ENCODE data around the gene UBN2. TPM values are rescaled to one million over a fixed set of nuclear protein-coding genes. Genes with fewer than 3 reads are reported as not detected.
"Not testable (repeated sequence)": the region's sequence is repeated elsewhere in the genome, so short reads cannot be mapped to it uniquely, and the experiment has no call there.

Gene UBN2
- total RNA-seq = 7.1 and 8.0 TPM in 2 replicates

DNA sequence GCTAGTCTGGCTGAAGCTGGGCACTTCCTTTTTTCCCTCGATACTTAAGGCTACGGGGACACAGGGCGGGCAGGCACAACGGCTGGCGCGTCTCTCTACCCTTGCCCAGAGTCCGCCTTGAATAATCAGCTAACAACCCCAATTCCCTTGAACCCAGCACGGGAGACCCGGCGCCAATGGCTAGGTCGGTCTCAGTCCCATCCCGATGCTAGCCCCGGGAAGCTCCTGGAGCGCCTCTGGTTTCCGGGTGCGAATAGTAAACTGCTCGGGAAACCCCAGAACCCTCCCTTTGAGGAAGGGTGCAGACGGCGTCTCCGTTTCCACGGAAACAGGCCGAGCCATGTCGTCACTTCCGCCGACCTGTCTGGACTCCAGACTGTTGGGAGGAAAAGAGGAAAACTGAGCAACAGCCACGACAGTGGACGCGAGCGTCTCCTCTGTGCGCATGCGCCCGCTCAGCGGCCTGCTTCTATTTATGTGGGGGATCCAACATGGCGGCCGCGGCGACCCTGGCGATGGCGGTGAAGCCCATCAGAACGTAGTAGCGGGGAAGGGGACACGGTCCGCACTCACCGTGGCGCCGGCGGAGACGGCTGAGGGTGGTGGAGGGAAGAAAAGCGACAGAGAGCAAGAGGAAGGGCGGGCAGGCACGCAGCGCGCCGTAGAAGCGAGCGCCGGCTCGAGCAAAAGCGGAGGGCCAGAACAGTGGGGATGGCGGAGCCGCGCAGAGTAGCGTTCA is at the start of gene UBN2:
UBN2 (plus strand) TSS at position 464 of the 739 bp plus-strand sequence; CDS start at position 712, 248 bp downstream.
- peak; percentile 99 for DNase-seq

DNA sequence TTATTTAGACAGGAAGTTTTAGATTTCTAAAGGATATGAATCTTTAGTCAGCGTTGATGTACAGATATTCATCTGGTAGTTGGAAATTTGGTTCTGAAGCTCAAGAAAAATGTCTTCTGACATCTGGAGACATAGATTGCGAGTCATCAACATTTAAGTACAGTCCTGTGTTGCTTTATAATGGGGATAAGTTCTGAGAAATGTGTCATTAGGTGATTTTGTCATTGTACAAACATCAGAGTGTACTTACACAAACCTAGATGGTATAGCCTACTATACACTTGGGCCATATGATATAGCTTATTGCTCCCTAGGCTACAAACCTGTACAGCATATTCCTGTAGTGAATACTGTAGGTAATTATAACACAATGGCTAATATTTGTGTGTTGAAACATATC is 49.6 kb upstream of the UBN2 start:
- DNase-seq = no peak

DNA sequence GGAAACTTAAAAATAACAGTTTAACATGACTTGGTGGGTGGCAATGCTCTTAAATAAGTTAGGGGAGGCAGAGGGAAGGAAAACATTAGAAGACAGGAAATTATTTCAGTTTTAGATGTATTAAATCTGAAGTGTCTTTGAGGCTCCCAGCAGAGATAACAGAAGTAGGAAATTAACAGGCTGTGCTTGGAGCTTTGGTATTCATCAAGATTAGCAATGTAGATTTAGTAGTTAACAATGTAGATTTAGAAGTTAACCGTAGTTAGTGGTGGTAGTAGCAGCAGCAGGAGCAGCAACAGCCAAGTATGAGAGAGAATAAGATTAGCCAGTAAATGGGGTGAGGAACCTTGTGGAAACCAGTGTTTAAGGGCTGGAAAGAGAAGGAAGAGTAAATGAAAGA is 48.7 kb upstream of the UBN2 start:
- no peak for DNase-seq

DNA sequence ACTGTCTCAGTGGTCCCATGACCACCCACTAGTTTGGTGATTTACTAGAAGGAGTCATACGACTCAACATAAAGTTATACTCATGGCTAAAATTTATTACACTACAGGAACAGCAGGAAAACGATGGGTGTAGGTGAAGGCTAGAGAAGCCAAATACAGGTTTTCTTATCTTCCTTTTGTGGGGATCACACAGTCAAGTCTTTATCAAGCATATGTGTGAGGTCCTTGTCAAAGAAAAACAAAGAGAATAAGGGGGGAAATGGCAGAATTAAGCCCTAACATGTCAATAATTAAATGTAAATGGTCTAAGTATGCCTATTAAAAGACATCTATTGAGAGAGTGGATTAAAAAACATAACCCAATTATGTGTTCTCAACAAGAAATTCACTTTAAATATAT is 47.8 kb upstream of the UBN2 start:
- no peak for DNase-seq

DNA sequence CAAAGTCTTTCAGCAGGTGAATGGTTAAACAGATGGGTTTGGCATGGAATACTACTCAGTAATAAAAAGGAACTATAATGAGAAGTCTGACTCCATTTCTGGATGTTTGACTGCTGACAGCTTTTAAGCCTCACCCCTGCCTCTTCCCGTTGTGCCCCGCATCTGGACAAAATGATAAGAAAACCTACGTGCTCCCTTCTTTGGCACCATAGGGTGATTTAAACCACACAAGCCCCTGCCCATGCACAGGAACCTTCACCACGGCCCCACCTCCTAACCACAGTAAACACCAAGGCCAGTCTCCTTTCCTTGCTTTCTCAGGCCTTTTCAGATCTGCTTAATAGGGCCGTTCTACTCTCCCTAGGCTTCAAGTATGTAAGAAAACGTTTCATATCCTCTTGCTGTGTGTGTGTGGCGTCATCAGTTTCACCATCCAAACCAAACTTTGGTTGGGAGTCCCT is 47.1 kb upstream of the UBN2 start:
- no peak for DNase-seq

DNA sequence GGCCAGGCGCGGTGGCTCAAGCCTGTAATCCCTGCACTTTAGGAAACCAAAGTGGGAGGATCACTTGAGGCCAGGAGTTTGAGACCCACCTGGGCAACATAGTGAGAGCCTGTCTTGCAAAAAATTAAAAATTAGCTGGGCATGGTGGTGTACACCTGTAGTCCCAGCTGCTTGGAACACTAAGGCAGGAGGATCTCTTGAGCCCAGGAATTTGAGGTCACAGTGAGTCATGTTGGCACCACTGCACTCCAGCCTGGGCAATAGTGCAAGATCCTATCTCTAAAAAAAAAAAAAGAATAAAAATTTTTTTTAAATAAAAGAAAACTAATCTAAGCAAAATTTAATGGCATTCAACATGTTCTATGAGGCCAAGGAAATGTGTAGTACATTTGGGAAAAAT is 44.9 kb upstream of the UBN2 start:
- no peak for DNase-seq

DNA sequence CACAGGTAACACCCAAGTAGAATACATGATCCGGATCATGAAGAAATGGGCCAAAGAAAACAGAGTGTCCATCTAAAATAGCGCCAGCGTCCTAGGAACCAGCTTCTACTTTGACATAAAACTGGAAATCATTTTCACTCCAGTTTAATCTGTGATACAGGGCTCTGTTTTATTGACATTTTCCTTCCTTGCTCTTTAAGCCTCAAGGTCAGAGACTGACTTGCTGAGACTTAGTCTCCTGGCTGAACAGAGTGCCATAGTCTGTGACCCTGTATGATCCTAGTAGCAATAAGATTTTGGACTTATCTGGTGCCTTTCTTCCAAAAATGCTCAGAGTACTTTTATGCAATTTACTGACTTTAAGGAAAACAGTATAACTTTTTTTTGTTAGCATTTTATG is 41.7 kb upstream of the UBN2 start:
- no peak for DNase-seq

DNA sequence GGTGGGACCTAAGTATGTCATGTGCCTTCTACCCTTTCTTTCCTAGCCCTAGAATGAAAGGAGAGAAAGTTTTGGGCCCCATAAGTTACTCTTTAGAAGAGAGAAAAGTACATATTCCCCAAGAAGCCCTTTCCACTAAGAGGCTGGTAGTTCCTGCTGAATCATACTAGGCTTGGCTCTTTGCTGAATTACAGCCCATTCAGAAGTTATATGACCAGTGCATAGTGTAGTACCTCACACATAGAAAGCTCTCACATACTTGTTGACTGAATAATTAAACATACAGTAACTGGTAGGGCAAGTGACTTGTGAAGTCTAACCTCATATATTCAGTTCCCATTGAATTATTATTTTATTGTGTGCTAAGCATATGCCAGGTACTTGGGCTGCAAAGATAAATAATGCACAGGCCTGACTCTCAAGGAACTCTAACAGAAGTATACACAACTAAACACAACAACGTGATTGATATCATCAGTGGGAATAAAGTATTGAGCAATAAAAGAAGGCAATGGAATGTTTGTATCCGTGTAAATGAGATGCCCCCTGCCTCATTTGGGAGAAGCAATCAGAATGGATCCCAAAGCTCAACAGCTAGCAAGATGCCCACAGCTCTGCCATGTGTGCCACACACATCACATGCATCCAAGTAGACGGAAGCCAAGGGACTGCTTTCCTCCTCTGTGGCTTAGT is 38.9 kb upstream of the UBN2 start:
- no peak for DNase-seq

DNA sequence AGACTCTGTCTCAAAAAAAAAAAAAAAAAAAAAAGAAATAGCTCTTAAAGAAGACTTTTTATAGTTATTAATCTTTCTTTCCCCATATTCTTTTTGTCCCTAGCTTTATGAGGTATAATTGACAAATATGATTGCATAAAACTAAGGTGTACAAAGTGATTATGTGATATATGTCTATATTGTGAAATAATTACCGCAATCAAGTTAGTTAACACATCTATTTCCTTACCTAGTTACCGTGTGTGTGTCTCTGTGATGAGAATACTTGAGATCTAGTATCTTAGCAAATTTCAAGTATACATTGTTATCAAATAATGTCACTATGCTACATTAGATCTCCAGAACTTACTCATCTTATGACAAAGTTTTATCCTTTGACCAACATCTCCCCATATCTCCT is 30.7 kb upstream of the UBN2 start:
- DNase-seq = no peak

DNA sequence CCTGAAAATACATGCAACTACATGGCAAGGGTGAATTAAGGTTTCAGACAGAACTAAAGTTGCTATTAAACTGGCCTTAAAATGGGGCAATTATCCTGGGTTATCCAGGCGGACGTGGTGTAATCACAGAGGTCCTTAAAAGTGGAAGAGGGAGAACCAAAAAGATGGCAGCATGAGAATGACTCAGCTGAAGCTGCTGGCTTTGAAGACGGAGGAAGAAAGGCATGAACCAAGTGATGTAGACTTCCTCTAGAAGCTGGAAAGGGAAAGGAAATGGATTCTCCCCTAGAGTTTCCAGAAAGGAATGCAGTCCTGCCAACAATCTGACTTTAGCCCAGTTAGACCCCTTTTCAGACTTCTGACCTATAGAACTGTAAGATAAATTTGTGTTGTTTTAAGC is 27.0 kb upstream of the UBN2 start:
- no peak for DNase-seq

DNA sequence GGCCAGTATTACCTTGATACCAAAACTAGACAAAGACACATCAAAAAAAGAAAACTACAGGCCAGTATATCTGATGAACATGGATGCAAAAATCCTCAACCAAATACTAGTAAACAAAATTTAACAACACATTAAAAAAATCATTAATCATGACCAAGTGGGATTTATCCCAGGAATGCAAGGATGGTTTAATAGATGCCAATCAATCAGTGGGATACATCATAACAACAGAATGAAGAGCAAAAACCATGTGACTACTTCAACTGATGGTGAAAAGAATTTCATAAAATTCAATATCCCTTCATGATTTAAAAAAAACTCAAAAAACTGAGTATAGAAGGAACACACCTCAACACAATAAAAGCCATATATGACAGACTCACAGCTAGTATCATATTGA is 25.2 kb upstream of the UBN2 start:
- DNase-seq = no peak

DNA sequence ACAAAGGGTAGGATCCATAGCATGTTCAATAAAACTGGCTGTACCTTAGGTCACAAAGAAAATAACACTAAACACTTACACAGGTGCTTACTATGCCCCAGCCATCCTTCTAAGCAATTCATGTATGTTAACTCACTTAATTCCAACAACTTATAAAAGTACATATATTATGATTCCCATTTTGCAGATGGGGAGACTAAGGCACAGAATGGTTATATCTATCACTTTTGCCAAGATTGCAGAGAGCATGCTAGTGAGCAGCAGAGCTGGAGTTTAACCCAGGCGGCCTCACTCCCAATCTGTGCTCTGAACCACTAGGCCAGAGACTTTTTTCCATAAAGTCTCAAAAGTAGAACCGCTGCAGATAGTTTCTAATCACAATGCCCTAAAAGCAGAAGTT is 18.9 kb upstream of the UBN2 start:
- DNase-seq = no peak

DNA sequence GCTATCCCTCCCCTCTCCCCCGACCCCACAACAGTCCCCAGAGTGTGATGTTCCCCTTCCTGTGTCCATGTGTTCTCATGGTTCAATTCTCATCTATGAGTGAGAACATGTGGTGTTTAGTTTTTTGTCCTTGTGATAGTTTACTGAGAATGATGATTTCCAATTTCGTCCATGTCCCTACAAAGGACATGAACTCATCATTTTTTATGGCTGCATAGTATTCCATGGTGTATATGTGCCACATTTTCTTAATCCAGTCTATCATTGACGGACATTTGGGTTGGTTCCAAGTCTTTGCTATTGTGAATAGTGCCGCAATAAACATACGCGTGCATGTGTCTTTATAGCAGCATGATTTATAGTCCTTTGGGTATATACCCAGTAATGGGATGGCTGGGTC is 17.5 kb upstream of the UBN2 start:
- DNase-seq = not testable (repeated sequence)

DNA sequence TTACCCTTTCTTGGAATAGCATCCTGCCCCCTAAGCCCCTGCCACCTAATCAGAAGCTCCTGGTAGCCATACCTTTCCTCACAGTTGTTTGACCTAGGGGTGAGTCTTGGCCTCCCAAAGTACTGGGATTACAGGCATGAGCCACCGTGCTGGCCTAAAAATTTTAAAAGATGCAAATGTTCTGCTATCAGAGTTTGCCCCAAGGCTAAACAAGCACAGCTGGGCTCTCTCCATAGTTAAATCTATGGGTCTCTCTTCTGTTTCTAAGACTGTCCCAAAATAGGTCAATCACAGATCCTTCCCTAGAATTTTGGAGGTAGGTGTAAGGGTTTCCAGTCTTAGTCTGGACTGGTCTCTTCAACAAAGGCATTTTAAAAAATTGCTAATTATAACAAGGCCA is 12.9 kb upstream of the UBN2 start:
- DNase-seq = no peak

DNA sequence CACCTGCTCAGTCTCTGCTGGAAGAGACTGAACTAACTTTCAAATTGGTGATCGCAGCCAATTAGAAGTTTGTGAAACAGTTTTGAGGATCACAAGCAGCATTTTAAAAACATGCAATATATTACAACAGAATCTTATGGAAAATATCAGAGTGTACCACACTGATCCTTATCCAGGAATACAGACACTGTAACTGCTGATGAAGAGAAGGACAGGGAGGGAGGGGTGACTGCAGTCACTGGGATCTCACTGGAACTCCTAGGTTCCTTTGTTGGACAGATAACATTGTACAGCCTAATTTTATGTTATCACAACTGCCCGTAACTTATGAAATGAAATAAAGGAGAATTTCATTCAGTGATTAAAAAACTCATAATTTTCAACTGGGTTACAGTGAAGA is 6.8 kb upstream of the UBN2 start:
- no peak for DNase-seq

DNA sequence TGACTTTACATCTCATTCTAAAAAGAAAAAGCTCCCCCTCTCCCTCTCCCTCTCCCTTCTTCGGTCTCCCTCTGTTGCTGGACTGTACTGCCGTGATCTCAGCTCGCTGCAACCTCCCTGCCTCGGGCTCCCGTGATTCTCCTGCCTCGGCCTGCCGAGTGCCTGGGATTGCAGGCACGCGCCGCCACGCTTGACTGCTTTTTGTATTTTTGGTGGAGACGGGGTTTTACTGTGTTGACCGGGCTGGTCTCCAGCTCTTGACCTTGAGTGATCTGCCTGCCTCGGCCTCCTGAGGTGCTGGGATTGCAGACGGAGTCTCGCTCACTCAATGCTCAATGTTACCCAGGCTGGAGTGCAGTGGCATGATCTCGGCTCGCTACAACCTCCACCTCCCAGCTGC is 6.2 kb upstream of the UBN2 start:
- not testable (repeated sequence) for DNase-seq

DNA sequence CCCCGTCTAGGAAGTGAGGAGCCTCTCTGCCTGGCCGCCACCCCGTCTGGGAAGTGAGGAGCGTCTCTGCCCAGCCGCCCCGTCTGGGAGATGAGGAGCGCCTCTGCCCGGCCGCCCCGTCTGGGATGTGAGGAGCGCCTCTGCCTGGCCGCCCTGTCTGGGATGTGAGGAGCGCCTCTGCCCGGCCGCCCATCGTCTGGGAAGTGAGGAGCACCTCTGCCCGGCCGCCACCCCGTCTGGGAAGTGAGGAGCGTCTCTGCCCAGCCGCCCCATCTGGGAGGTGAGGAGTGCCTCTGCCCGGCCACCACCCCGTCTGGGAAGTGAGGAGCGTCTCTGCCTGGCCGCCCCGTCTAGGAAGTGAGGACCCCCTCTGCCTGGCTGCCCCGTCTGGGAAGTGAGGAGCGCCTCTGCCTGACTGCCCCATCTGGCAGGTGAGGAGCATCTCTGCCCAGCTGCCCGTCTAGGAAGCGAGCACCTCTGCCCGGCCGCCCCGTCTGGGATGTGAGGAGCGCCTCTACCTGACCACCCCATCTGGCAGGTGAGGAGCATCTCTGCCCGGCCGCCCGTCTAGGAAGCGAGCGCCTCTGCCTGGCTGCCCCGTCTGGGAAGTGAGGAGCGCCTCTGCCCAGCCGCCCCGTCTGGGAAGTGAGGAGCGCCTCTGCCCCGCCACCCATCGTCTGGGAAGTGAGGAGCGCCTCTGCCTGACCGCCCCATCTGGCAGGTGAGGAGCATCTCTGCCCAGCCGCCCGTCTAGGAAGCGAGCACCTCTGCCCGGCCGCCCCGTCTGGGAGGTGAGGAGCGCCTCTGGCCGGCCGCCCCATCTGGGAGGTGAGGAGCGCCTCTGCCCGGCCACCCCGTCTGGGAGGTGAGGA is 5.5 kb upstream of the UBN2 start:
- DNase-seq = not testable (repeated sequence)

DNA sequence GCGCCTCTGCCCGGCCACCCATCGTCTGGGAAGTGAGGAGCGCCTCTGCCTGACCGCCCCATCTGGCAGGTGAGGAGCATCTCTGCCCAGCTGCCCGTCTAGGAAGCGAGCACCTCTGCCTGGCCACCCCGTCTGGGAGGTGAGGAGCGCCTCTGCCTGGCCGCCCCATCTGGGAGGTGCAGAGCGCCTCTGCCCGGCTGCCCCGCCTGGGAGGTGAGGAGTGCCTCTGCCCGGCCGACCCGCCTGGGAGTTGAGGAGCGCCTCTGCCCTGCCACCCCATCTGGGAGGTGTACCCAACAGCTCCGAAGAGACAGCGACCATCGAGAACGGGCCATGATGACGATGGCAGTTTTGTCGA is 4.9 kb upstream of the UBN2 start:
- not testable (repeated sequence) for DNase-seq

DNA sequence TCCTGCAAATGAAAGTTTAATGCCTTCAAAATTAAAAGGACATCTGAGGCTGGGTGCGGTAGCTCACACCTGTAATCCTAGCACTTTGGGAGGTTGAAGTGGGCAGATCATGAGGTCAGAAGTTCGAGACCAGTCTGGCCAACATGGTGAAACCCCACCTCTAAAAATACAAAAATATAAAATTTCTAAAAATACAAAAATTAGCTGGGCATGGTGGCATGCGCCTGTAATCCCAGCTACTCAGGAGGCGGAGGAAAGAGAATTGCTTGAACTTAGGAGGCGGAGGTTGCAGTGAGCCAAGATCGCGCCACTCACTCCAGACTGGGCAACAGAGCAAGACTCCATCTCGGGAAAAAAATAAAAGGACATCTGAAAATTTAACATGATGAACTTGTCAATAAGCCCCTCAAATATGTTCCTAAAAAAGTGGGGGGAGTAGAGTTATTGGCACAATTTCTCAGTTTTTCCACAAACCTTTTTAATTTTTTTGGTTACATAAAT is 4.0 kb upstream of the UBN2 start:
- DNase-seq = not testable (repeated sequence)

DNA sequence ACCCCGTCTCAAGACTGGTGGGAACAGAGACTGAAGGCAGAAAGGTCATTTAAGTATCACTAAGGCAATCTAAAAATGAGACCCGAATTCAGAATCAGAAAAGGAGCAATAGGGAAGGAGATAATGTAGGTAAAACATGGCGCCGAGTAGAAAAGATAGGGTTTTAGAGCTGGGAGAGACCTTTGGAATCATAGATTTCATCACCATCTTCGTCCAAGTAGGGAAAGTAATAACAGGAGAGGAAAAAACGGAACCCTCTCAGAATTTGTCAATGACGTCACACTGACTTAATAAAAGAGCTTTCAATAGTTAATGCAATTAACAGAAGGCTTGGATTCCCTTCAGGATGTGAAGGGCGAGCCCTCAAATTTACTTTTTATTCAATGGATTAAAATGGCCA is 1.0 kb upstream of the UBN2 start:
- no peak for DNase-seq

DNA sequence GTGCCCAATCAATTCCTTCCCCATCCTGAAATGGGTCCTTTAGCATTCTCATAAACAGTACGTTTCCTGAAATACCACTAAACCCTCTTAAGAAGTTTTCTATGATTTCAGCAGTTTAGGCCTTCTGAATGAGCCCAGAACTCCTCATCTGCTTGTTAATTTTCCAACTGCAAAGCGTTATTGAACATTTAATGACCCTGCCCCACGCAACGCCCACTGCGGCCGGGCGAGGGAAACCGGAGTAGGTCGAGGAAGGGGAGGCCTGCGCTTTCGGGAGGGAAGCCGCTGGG is 608 bp upstream of the UBN2 start:
- no peak for DNase-seq

DNA sequence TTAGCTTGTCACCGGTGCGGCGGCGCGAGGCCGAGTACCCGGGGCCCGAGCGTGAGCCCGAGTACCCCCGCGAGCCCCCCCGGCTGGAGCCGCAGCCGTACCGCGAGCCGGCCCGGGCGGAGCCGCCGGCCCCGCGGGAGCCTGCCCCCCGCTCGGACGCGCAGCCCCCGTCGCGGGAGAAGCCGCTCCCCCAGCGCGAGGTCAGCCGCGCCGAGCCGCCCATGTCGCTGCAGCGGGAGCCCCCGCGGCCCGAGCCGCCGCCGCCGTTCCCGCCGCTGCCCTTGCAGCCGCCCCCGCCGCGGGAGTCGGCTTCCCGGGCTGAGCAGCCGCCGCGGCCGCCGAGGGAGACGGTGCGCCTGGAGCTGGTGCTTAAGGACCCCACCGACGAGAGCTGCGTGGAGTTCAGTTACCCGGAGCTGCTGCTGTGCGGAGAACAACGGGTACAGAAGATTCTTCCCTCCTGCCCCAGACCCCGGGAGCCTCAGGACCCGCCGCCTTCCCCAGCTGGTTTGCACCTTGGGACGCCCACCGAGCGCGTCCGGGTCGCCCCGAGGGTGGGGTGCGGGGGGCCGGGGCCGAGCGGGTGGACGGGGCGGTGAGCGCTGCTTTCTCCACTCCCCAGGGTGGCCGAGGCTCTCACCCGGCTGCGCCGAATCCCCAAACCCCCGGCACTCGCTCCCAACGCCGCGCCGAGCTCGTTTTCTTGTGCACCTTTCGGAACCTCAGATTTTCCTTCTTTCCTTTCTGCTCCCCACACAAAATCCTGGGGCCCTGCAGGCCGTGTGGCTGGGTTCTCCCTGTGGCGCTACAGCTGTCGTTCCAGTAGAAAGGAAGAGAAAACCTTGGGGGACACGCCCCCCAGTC is 708 bp downstream of the UBN2 start:
- DNase-seq = peak; percentile 44

DNA sequence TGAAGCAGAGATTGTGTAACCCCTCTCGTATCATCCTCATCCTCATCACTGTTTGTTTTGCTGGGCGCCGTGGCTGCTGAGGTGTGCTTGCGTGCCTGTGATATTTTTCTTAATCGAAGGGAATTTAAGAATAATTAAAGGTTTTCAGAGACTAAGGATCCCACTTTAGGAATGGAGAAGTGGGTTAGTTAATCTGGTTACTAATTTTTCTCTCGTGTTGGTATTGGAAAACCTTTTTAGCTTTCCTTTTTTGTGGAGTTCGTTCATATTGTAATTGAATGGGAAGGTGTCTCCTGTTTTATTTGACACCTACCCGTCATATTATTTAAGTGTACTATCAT is 1.3 kb downstream of the UBN2 start:
- DNase-seq = no peak
